ENCODE results near the gene SLCO1B3. TPM values are rescaled to one million over a fixed set of nuclear protein-coding genes. Genes with fewer than 3 reads are reported as not detected.

SLCO1B3 gene
- total and polyA plus RNA-seq, 2 experiments from 2014 or later, result 0.17 TPM; not detected in 1

- no peaks in the 10 kb centered on the region for H3K9me2 ChIP-seq (ENCODE audit: insufficient read depth)
- no peak overlapping the region for H3K4me3 Mint-ChIP-seq
- DNase-seq (ENCODE audit: low spot score) (no peak), ATAC-seq (no peak)
- peaks cover 4% of the 10 kb centered on the region; the same call in 1 of the 2 replicates for H3K4me1 ChIP-seq (ENCODE audit: insufficient read depth)
- no peak overlapping the region for H2AFZ ChIP-seq
- no peak overlapping the region for H3K4me3 ChIP-seq
- H3K4me2 ChIP-seq, result no peak overlapping the region
- H4K20me1 ChIP-seq (replicated peaks; ENCODE audit: insufficient read depth), result no peaks in the 10 kb centered on the region
- no peaks in the 10 kb centered on the region for H3K36me3 ChIP-seq (ENCODE audit: insufficient read depth)
- no peaks in the 10 kb centered on the region for H3K79me2 ChIP-seq (replicated peaks; ENCODE audit: insufficient read depth)
- H3K4me1 Mint-ChIP-seq, result no peaks in the 10 kb centered on the region
- no peaks in the 10 kb centered on the region for H3F3A ChIP-seq (replicated peaks; ENCODE audit: low read depth)
- H3K9me3 Mint-ChIP-seq, result no peaks in the 10 kb centered on the region
- no peaks in the 10 kb centered on the region for H3K36me3 Mint-ChIP-seq (ENCODE audit: low read depth)
- H3K27me3 ChIP-seq (ENCODE audit: insufficient read depth), result no peaks in the 10 kb centered on the region
- no peaks in the 10 kb centered on the region for H3K27me3 Mint-ChIP-seq (ENCODE audit: insufficient read depth, low read depth, poor library complexity)
- H3K27ac ChIP-seq (ENCODE audit: low read depth), result no peak overlapping the region
- TF ChIP-seq POLR2AphosphoS5 (IDR thresholded peaks at IDR 0.05; ENCODE audit: low read depth) (no peak), ZNF462 (CRISPR knock-in tag; IDR thresholded peaks at IDR 0.05) (no peak), ZNF114 (CRISPR knock-in tag; IDR thresholded peaks at IDR 0.05) (no peak), STAT1 (IDR thresholded peaks at IDR 0.05; ENCODE audit: unreplicated experiment) (no peak), ZNF331 (CRISPR knock-in tag; IDR thresholded peaks at IDR 0.05; ENCODE audit: low read depth) (no peak), REST (IDR thresholded peaks at IDR 0.05; ENCODE audit: unreplicated experiment) (no peak), NANOG (IDR thresholded peaks at IDR 0.05; ENCODE audit: borderline replicate concordance) (no peak), CTCF (conservative IDR thresholded peaks at IDR 0.05; ENCODE audit: low read depth in 2 of 2) (no peak), ETS1 (IDR thresholded peaks at IDR 0.05) (no peak), JUNB (IDR thresholded peaks at IDR 0.05; ENCODE audit: unreplicated experiment) (no peak), EZH2 (IDR thresholded peaks at IDR 0.05; ENCODE audit: low read depth, unreplicated experiment) (no peak), EZH2phosphoT487 (IDR thresholded peaks at IDR 0.05; ENCODE audit: unreplicated experiment) (no peak), CREB1 (CRISPR knock-in tag; IDR thresholded peaks at IDR 0.05; ENCODE audit: low read depth) (no peak)
- H3K27ac Mint-ChIP-seq, result no peak overlapping the region
These were observed 10.3 kb upstream of the SLCO1B3 start for GRCh38 chr12:20800160-20800559.

All from GM23338 (cell line).